ENCODE measurements around the gene TSFM. TPM values are rescaled to one million over a fixed set of nuclear protein-coding genes. Genes with fewer than 3 reads are reported as not detected.

The TSFM gene
- total RNA-seq, 1 donor from 2014 or later: 32.9 TPM

DNA sequence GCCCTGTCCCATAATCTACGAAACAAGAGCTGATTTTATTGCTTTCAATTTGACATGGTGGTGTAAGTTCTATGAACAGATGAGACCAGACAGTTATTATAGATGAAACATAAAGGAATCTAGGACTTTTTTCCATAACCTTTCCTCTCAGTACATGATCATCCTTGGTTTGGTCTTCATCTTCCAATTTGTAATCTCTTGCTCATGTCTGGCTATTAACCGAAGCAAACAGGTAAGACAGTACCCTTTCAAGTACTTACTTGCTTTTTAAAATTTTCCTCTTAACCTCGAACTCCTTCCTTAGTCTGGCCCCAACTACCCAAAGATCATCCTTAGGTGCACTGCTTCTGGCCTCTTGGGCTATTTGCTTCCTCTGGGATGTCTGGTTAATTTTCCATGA is 36.6 kb upstream of the TSFM start:
- DNase-seq (ENCODE audit: low spot score): no peak

- no peak for DNase-seq (ENCODE audit: low spot score)
Observed at GRCh38 chr12:57749061-57749460, 33.5 kb upstream of the TSFM start.

DNA sequence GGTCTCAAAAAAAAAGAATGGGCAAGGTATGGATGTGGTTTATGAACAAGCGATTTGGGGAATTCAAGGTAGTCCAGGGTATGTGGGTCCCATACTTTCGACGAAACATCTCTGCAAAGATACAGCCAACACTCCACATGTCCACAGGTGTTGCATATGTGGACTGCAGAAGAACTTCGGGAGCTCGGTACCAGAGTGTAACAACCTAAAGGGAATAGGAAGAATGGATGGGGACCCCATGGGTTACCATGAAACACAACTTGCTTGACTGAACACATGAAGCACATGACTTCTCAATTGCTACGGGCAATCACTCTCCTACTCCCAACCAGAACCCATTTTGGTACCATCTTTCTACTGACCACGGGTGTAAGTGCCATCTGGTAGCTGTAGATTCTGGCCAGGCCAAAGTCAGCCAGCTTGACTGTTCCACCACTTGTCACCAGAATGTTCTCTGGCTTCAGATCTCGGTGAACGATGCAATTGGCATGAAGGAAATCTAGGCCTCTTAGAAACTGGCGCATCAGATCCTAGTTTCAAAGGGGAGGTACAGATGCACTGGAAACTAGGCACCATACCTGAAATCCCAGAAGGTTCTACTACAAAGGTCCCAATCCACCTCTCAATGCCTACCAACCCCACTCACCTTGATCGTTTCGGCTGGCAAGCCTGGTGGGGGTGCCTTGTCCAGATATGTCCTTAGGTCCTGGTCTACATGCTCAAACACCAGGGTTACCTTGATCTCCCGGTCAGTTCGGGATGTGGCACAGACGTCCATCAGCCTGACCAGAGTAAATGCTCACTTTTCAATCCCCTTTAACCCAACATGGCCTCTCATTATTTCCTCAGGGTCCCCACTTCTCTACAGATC is 31.8 kb upstream of the TSFM start:
- DNase-seq (ENCODE audit: low spot score): no peak

GRCh38 chr12:57751432-57751787 is 31.2 kb upstream of the TSFM start:
- no peak for DNase-seq (ENCODE audit: low spot score)

- peak; percentile 100 for DNase-seq (ENCODE audit: low spot score)
Observed at GRCh38 chr12:57751788-57752667, 30.6 kb upstream of the TSFM start, which contains the start of gene CDK4. Gene CDK4 (minus strand): TSS chr12:57752310. CDS start chr12:57751717, 593 bp downstream.

- no peak for DNase-seq (ENCODE audit: low spot score)
Observed at GRCh38 chr12:57752668-57753000, 30.0 kb upstream of the TSFM start.

- no peak for DNase-seq (ENCODE audit: low spot score)
Observed at GRCh38 chr12:57753756-57754337, 28.7 kb upstream of the TSFM start.

- peak; percentile 82 for DNase-seq (ENCODE audit: low spot score)
Observed at GRCh38 chr12:57754411-57755193, 28.0 kb upstream of the TSFM start, which contains the start of gene MARCHF9. Gene MARCHF9 (plus strand): TSS chr12:57755103. CDS start chr12:57755529, 426 bp downstream.

DNA sequence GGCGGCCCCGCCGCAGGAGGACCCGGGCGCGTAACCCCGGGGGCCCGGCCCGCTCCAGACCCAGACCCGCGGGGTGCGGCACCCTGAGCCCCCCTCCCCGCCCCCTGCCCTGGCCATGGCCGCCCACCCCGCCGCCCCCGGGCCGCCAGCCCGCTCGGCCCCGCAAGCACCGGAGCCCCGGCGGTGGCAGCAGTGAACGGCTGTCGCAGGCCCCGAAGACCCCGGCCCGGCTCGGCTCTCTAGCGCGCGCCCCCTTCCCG is 27.5 kb upstream of the TSFM start:
- DNase-seq (ENCODE audit: low spot score): no peak

- no peak for DNase-seq (ENCODE audit: low spot score)
Observed at GRCh38 chr12:57755454-57756372, 26.9 kb upstream of the TSFM start.

GRCh38 chr12:57756406-57757341 is 25.9 kb upstream of the TSFM start:
- no peak for DNase-seq (ENCODE audit: low spot score)

- DNase-seq (ENCODE audit: low spot score): no peak
Observed at GRCh38 chr12:57757771-57758170, 24.8 kb upstream of the TSFM start.

- no peak for DNase-seq (ENCODE audit: low spot score)
Observed at GRCh38 chr12:57758552-57759359, 23.8 kb upstream of the TSFM start.

DNA sequence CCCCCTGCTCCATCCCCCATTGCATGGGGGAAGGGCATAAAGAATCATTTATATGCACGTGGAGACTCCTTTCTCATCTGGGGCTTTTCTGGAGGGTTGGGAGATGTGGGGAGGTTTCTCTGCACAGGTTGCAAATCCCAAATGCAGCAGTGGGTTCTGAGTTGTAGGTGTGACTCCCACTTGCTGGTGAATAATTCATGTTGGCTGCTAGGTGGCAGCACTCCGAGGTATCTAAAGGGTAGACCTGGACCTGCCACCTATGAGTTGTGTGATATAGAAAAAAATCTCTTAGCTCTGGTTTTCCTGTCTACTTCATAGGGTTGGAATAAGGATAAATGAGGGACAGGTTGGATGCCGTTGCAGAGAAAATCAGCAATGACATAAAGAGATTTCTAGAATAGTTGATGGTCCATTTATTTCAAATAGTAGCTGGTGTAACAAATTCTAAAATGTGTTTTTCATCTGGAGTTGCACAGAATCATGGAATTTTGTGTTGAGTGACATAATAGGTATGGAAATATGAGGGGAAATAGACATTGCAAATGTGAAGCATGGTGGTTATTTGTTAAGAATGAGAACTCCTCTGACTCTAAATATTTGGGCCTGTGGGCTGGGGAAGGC is 23.1 kb upstream of the TSFM start:
- DNase-seq (ENCODE audit: low spot score): no peak

- DNase-seq (ENCODE audit: low spot score): no peak
Observed at GRCh38 chr12:57760347-57760982, 22.1 kb upstream of the TSFM start.

DNA sequence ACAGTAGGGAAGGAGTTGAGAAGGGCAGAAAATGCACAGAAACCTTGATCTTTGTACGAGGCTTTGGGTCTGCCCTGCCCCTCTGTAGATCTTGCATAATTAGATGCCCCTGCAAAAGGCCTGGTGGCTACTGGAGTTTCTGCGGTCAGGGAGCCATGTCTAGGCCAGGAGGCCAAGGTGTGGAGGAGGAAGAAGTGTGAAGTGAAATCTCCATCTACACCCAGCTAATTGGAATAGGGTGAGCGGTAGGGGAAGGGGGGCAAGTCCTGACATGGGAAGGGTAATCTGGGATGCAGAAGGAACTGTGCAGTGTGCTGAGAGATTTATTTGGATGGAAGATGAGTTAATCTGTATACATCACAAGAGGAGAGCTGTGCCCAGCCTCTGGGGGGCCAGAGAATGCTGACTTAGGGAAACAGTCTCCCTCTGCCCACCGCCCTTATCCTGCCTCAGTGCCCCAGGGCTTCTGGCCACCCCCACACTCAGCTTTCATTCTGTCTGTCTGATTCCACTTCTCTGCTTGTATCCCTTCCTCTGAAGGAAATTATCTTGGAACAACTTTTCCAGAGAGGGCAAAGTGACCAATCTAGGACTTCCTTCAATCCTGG is 21.1 kb upstream of the TSFM start:
- DNase-seq (ENCODE audit: low spot score): no peak

DNA sequence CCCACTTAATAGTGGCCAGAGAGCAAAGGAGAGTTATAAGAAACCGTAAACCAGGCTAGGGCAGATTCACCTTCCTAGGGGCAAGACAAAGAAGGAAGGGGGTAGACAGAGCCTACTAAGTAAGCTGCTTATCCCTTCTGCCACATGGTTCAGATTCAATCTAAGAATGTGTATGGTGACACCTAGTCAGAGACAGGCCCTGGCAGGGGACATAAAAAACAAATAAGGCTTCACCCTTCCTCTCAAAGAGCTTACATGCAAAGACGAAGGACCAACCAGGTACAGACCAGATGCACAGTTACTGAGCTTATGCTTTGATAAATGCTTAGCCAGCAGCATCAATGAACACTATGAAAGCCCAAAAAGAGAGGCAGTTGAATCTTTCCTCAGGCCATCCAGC is 20.1 kb upstream of the TSFM start:
- DNase-seq (ENCODE audit: low spot score): no peak
